GM19351 (cell line): Measurements from ENCODE around the gene ETNPPL.

Experiments used
- ATAC-seq: cut with Tn5 transposase; IDR thresholded peaks from one replicate; pipeline ENCODE4 v1.9.1; 2021; ENCODE audit warnings: mild to moderate bottlenecking, moderate library complexity; ENCODE audit not compliant: unreplicated experiment

The ETNPPL gene

DNA sequence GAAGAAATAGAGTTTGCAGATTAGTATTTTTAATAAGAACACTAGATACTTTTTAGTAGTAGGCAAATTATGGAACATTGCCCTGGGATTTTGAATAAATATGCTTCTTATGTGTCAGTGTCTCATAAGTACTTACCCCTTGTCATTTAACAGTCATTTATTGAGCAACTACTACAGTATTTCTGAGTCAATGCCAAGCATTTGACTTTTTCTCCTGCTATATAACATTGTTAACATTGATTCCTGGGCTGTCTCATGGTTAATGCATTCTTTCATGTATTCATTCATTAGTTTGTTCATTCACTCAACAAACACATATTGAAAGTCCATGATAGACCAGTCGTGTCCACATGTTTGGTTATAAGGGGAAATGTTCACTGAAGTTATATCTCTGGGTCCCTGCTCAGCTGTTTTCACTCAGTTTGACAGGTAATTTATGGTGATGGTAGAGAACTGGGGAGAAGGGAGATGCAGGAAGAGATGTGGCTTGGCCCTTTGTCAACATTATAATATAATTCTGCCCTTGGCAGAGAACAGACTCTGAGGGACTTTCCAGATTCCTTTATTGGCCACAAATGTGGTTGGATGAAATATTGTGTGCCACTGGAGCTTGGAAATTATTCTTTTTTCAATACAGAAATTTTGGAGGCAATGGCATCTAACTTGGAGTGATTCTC, 62.6 kb downstream of the ETNPPL start:
- no peak for ATAC-seq

GRCh38 chr4:108696160-108696559, 66.7 kb downstream of the ETNPPL start:
- no peak for ATAC-seq

- no peak for ATAC-seq
Measured at GRCh38 chr4:108695062-108695461, 67.8 kb downstream of the ETNPPL start.

- ATAC-seq: no peak
Measured at GRCh38 chr4:108694423-108694822, 68.4 kb downstream of the ETNPPL start.

DNA sequence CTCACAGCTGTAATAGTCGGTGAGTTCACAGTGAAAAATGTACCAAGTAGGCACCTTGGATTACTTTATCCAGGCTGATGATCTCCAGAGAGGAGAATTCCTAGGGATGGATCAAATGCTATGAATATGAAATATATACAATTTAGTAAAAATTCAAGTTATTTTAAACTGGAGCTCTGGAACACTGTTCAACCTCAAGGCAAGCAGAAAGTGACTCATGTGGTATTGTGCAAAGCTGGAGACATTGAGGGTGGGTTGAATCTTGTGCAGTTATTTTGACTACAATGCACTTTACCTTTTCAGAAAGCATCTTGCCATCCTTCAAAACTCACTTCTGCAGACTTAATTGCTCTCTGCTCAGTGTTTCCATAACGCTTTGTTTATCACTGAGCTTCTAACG, 69.0 kb downstream of the ETNPPL start:
- ATAC-seq: no peak

DNA sequence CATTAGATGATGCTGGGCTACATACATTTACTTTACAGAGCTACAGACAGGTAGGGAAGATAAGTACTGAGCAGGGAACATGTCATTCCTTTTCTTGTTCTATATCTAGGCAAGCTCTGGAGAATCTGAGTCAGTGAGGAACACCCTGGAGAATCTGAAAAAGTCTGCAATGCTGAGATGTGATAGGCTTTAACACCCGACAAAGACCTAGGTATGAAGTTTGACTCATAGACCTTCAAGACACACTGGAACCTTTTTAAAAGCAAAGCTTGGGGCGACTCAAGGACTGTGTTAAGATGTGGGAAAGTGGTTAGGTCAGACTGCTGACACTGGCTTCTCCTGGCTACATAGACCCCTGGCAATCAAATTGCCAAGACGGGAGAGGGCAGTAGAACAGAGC, 69.6 kb downstream of the ETNPPL start:
- ATAC-seq: no peak
